Stimulated activated CD4-positive, alpha-beta T cell treated with anti-CD3 and anti-CD28 coated beads, Interleukin-12 subunit alpha, Interleukin-12 subunit beta, amount 100 ng/mL, for 48 hours (primary cell): ENCODE results near the gene TAF3.

Experiments
- DNase-seq, 3 donors: peaks; one replicate each; pipeline ENCODE4 v3.0.0-alpha.2; 2020; ENCODE audit warnings: low read depth in 2 of 3, low spot score in 1 of 3

Gene TAF3

DNA sequence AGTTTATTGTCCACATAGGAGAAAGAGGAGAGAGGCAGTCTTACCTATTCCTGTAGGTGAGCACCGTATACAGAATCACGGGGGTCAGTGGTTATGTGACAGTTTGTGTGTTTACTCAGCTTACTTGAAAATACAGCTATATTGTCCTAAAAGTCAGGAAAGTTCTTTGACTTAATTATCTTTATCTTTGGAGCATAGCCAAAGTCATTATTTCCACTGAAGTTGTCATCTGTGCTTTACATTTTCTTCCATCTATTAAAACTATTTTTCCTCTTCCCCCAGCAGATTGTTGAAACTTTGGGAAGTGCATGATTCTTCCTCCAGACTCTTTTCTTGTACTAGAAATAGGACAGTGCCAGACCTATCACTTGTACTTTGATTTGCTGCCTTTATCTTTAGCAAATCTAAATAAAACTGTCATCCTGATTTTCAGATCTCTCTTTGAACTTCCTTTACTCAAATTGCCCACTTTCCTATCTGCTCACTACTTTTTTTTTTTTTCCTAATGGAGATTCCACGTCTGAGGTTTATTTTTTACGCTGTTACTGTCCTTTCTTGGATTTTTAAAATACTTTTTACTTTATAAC lies 58.3 kb downstream of the TAF3 start:
- DNase-seq: no peak

DNA sequence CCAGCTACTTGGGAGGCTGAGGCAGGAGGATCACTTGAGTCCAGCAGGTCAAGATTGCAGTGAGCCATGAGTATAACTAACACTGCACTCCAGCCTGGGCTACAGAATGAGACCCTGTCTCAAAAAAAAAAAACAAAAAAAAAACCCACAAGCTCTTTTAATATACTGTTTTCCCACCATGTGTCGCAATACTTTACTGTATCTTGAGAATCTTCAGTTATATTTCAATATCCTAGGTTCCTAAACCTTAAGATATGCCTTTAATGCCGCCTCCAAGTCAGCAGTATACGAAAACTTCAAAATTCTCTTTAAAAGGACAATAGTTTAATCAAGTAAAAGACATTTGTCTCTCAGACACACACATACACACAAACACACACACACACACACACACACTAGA lies 62.8 kb downstream of the TAF3 start:
- no peak for DNase-seq

DNA sequence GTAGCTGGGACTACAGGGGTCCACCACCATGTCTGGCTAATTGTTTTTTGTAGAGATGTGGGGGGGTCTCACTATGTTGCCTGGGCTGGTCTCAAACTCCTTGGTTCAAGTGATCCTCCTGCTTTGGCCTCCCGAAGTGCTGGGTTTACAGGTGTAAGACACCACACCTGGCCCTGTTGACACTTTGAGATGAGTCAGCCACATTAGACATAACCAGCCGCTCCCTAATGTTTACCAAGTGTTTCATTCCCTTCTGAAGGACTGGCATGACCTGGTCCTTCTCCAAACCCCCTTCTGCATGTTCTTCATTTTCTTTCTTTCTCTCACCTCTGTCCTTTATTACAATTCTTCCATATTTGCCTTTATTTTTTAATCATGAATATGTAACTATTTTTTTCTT lies 67.8 kb downstream of the TAF3 start:
- no peak for DNase-seq

DNA sequence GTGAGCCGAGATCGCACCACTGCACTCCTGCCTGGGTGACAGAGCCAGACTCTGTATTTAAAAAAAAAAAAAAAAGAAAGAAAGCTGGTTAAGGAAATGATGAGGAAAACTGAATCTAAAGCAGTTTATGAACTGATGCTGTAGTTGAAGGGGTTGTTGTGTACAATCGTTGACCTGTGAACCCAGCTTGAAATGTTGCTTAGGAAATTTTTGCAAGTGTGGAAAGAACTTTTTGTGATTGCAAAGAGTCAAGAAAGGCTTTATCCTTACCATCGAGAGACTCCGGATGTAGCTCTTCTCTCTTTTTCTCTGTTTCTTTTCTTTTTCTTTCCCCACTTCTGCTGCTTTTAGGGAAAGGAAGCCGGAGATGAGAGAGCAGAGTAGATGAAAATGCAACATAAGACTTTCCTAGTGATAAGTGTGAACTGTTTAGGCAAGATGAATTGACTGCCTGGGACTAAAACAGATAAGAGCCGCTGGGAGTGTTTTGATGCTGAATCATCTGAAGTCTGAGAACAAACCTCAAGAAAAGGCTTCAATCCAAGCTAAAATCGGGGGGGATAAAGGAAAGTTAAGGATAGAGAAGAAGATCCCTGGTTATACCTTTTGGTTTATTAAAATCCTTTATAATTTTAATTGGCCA lies 69.0 kb downstream of the TAF3 start:
- no peak for DNase-seq

DNA sequence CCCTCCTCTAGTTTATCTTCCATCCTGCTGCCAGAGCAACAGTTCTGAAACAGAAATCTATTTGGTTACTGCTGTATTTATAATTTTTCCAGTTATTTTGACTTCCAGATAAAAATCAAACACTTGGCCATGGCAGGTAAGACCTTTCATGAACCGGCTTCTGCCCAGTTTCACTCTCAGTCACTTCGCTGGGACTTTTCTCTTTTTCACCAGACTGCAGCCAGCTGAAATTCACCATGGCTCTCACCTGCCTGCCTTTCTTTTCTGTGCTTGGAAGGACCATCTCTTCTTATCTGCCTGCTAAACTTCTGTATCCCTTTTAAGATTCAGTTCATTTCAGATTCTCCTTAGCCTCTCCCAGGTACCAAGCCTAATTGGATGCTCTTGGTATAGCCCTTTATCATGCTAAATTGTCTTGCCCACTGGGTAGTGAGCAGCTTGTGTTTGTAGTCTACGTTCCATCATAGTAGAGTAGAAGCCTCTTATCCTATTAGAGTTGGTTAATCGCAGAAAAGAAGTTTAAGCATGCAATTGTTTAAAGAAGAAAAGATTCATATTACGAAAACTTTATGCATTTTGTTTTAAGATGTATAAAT lies 71.7 kb downstream of the TAF3 start:
- no peak for DNase-seq

DNA sequence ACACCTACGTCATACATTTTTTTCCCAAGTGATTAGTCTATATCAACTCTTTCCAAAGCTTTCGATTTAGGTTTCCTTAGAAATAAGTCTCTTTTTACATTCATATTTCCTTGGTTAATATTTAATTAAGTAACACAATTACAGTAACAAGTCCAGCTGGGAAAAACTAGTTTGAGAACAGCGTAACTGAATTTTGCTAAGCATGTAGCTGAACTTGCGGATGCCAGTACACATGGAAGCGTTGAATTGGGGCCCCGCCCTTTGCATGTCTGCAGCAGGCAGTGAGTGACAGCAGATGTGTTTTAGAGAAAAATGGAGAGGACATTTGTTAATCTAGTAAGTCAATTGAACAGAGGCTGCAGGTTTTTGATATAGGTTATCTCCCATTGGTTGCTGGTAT lies 72.5 kb downstream of the TAF3 start:
- DNase-seq: no peak

DNA sequence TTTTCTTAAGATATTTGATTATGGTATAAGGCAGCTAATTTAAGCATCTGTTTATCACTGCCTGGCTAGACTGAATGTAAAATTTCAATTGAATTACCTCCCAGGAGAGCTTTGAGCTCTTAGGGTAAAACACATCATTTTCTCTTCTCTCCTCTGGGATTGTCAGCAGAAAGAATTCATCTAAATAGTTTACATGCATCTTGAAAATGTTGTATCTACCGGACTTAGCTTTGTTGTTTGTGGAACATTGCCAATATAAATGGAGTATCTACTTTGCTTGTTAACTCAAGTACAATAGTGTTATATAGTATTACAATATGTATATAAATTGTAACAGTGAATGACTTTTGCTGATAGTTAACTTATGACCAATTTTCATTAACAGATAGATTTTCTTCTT lies 73.3 kb downstream of the TAF3 start:
- no peak for DNase-seq

DNA sequence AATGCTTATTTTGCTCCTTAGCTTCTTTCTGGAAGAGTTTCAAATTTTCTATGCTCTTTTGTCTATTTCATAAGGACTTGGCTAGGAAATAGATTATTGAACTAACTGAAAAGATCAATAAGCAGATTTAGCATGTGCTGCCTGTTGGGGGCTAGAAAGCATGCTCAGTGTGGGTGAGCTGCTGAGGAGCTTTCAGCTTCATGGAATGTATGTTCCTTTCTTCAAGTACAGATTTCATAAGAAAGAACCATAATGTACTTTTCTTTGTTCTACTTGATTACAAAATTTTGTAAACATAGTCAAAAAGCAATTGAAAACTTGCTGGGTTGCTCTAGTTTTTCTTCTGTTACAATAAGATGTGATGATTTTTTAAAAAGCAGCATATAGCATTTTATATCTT lies 73.8 kb downstream of the TAF3 start:
- no peak for DNase-seq

DNA sequence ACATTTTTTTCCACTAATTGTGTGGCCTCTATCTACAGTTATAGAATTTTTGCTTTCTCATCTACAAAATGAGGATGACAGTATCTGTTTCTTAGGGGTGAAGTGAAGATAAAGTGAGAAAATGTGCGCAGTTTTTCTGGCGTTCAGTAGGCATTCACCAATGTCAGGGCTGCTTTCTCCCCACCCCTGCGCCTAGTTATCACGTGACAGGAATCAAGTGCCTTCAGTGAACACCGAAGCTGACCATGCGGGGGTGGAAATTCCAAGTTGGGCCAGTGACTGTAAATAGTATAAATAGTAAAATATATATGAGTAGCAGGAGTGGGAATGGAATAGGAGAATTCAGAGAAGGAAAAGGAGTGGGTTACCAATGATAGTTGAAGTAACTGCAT lies 77.4 kb downstream of the TAF3 start:
- DNase-seq: no peak

DNA sequence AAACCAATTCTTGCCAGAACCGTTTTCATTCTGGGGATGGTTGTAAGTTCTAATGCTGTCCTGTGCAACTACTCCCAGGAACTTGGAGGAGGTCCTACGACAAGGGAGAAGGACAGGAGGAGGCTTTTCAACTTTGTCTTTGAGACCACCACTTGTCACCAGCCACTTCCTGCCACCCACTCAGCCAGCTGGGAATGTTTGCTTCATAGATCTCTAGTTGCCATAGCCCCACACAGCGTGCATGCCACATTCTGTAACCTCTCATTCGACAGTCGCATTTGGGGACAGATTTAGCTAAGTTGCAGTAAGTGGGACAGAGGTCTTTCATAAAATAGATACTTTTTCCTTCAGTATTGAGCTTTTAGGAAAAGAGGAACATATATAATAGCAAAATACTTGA lies 78.0 kb downstream of the TAF3 start:
- DNase-seq: no peak

DNA sequence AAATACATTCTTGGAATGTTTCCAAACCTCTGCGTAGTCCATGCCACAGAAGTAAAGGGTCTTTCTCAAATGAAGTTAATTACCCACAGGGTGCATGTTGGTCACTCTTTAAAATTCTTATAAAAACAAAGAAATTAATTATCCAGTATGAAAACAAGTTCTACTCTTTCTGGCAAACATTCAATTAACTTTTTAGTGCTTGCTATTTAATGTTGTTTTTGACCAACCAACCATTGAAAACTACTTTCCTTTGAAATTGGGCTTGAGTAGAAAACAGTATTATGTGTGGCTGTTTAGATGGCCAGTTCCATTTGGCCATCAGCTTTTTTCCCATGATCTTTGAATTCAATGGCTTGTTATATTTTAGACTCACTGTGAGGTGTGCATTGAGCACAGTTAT lies 83.0 kb downstream of the TAF3 start:
- no peak for DNase-seq

DNA sequence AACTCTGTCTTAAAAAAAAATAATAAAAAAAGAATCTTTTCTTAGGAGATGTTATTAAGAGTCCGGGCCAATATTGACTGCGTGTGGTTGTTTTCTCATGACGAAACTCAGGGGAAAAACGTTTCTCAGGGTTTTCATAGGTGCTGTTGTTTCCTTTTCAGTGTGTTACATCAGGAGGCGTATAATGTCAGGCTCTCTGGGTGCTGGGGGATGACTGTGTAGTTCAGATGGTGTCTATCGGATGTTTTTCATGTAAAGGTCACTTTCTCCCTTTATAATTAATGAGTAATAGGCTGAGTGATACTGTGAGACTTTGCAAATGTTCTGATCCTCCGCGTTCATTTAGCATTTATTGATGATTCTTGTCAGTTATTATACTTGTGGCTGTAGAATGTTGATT lies 84.1 kb downstream of the TAF3 start:
- no peak for DNase-seq

DNA sequence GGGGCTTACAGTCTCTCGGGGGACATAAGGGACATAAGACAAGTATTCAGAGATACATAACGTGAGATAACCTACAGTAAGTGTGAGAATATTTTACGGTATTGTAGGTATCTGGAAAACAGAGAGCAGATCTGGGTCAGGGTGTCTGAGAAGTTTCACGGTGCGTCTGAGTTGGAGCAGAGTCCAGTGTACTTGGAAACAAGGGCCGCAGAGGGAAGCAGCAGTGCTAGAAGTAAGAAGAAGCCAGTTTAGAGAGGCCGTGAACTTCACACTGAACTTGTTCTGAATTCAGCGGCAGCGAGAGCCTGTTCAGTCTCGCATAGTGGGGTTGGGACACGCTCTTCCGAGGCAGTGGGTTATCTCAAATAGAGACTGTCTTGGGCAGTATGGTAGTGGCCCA lies 85.5 kb downstream of the TAF3 start:
- no peak for DNase-seq

DNA sequence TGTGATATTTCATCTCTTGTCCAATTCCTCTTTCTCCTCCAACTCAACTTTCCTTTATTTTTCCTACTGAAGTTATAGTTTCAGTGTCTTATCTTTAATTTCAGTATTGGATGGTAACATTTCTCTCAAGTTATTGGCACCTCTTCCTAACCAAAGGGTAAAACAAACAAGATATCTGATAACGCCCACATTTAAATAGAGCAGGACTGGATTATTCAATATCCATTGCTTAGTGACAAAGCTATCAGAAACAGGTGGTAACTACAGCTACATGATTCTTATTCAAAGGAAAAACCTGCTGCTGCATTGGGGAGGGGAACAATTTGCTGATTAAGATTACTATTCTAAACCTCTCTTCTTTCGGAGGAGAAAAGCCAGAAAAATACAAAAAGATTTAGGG lies 87.8 kb downstream of the TAF3 start:
- DNase-seq: no peak

DNA sequence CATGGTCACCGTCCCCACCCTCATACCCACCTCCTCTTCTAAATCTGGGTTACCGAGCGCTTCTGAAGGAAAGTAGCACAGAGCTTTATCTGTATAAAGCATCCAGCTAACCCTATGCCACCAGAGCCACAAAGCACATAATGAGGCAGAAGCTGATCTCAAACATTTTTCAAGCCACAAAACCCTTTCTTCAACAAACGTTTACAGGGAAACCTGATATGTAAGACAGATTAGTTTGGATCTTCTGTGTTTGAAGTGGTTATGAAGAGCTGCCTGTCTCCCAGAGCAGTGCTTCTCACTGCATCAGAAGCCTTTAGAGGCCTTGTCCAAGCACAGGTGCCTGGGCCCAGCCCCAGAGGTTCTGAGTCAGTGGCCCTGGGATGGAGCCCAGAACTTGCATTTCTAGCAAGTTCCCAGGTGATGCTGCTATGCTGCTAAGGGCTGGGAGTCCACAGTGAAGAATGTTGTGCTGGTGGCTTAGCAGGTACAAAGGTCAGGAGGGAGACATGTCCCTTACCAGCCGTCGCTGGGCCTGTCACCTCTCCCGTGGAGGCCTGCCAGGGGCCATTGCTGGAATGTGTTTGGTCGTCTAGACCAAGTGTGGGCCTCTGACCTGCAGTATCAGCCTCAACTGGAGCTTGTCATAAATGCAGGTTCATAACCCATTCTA lies 90.4 kb downstream of the TAF3 start:
- DNase-seq: no peak

DNA sequence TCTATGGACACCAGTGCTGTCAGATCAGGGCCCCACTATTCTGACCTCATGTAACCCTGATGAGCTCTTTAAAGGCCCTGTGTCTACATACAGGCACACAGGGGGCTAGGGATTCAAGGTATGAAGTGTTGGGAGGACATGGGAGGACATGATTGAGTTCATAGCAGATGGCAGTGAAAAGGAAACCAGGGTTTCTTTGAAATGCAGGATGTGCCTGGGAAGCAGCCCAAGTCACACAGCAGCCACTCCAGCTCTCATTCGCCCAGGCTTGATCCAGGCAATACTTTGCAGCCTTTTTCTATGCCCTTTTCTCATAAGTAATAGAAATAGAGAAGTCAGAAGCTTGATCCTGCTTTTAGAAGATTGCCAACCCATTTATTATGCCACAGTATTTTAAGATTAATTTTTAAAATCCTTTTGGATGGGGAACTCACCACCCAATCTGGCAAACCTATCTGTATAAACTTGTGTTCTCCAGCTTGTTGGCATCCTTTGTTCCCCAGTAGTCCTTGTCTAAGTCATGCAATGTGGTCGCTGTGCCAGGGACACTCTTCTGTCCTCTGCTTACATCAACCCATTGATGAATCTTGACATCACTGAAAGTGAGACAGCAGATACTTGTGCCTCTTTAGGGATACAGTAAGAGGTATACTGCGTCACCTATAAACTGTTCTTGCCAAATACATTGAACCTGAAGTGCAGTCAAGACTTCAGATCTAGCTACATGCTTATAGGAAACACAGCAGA lies 95.0 kb downstream of the TAF3 start:
- no peak for DNase-seq

DNA sequence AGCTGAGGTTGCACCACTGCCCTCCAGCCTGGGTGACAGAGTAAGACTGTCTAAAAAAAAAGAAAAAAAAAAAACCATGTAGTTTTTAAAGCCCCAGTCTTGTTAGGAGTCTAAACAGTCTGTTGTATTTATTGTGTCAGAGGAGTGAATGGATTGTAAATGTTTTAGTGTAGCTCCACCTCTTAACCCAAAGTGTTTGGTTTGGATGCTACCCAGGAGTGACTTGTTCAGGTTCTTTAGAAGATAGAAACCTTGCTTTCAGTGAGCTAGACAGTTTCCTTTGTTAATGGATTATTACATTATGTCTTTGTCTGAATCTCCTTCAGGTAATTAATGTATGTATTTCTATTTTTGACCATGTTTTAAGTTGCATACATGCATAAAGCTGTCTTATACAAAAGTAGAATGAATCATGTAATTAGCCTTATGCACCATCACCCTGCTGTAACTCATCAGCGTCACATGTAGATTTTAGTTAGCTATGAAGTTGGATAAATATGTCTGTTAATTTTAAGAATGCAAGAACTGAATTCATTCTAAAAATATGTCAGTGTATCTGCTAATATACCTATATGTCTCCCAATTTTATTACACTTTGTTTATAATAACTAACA lies 97.7 kb downstream of the TAF3 start:
- DNase-seq: no peak

DNA sequence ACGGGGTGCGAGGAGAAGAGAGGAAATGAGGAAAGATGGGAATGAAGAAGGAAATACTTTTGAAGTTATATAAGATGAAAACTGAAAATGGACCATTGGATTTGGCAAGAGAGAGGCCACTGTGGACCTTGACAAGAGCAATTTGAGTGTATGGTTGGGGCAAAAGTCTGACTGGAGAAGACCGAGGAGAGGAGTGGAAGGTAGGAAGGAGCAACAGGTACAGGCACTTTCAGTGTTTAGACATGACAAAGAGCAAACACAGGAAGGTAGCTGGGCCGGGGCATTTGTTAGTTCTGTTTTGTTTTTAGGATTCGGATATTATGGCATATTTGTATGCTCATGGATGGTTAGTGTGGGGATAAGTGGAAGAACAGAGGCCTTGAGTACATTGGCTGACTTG lies 99.4 kb downstream of the TAF3 start:
- no peak for DNase-seq

DNA sequence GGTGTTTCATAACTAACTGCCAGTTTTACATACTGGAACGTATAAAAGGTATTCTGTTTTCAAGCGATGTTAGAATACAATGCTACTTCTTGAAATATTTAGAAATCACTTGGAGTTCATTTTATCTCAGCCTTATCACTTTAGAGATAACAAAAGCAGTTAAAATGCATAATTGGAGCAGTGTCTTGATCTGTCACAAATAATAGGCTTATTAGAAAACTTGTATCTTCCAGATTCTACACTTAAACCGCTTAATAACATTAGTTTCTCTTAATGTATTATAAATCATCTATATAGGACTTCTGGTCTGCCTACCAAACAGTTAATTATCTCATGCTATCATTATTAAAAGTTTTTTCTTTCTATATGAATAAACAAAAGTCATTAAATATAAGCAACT lies 104.4 kb downstream of the TAF3 start:
- DNase-seq: no peak

DNA sequence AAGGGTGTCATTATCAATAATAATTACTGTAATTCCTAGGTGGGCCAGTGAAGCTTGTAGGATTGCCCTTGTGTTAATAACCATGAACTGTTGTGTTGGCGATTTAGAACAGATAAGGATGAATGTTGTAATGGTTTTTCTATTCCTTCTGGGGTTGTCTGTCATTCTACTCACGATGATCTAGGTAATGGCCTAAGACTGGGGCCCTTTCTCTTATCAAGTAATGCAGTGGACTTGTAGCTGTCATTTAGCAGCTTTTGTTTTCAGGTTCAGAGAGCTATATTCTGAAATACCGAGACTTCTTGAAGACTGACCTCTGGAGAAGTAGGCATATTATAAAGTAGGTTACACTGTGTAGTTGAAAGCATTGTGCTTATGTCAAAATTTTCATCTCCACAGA lies 110.2 kb downstream of the TAF3 start:
- no peak for DNase-seq

DNA sequence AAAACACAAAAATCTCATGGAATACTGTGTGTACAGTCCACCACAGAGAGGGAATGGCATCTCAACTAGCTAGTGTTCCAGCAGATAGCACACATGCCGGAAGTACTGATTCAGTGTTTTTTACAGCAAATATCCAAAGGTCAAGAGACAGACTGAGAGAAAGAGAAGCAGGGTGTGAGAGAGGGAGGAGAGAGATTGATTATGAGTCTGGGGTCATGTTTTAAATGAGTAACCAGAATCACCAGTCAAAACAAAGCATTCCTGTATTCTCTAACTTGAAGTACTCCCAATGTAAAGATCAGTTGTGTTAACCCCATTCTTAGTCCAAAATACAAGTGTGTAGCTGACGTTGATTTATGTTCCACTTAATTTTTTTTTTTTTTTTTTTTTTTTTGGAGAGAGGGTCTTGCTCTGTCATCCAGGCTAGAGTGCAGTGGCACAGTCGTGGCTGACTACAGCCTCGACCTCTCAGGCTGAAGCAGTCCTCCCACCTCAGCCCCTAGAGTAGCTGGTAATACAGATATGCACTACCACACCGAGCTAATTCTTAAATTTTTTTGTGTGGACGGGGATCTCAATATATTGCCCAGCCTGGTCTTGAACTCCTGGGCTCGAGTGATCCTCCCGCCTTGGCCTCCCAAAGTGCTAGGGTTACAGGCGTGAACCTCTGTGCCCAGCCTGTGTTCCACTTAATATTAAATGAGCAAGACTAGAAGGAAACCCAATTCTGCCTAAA lies 114.2 kb downstream of the TAF3 start:
- DNase-seq: no peak
